Measurements from ENCODE around the gene CTXN3. TPM values are rescaled to one million over a fixed set of nuclear protein-coding genes. Genes with fewer than 3 reads are reported as not detected.

CTXN3 gene
- total RNA-seq, 1 donor from 2014 or later: not detected

DNA sequence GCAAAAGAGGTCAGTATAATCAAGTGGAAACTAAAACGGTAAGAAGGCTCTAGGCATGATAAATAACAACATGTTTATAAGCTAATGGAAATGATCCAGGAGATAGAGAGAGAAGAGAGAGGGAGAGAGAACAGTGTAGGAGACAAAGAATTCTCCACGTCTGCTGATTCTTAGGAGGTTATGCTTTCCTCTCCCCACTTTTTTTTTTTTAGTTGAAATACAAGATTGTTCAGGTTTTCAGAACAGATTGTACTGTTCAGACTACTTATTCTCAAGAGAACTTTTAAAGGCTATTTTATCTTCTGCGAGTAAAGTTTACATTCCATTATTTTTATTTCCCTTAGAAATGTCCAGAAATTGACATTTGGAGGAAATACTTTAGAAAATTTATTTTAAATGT, 58.3 kb downstream of the CTXN3 start:
- Histone ChIP-seq H3K27ac (no peak overlapping the region), H3K4me1 (peaks cover 0 to 7% of the 10 kb centered on the region in 2 donors), H3K27me3 (no peaks in the 10 kb centered on the region), H3K9me3 (no peaks in the 10 kb centered on the region), H3K36me3 (no peaks in the 10 kb centered on the region), H3K4me3 (no peak overlapping the region)
- no peak for DNase-seq (ENCODE audit: low spot score in 2 of 2)
- TF ChIP-seq, protein P1, sequence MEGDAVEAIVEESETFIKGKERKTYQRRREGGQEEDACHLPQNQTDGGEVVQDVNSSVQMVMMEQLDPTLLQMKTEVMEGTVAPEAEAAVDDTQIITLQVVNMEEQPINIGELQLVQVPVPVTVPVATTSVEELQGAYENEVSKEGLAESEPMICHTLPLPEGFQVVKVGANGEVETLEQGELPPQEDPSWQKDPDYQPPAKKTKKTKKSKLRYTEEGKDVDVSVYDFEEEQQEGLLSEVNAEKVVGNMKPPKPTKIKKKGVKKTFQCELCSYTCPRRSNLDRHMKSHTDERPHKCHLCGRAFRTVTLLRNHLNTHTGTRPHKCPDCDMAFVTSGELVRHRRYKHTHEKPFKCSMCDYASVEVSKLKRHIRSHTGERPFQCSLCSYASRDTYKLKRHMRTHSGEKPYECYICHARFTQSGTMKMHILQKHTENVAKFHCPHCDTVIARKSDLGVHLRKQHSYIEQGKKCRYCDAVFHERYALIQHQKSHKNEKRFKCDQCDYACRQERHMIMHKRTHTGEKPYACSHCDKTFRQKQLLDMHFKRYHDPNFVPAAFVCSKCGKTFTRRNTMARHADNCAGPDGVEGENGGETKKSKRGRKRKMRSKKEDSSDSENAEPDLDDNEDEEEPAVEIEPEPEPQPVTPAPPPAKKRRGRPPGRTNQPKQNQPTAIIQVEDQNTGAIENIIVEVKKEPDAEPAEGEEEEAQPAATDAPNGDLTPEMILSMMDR (IDR thresholded peaks at IDR 0.05): no peak
- intact Hi-C loops (cut with DNase I): no loop called here

Other genes starting within 250 kb of the CTXN3 start
- 39.5 TPM for gene PRRC1, start 131.4 kb upstream of the CTXN3 start, total RNA-seq
- gene CCDC192, start 54.3 kb downstream of the CTXN3 start, total RNA-seq: not detected